ENCODE data around the gene HDAC4. TPM values are rescaled to one million over a fixed set of nuclear protein-coding genes. Genes with fewer than 3 reads are reported as not detected.
A peak's percentile ranks its signal among the peaks of the same experiment; 100 is the strongest.

Gene HDAC4
- total RNA-seq, 4 donors from 2014 or later, result 51.4 to 107 (median 70.8) TPM

GRCh38 chr2:239399433-239399920 lies 1.3 kb downstream of the HDAC4 start:
- H3K27ac ChIP-seq, result peak overlapping the region; percentile 78
- H3K27me3 ChIP-seq, result no peaks in the 10 kb centered on the region
- no peaks in the 10 kb centered on the region for H3K36me3 ChIP-seq
- peak overlapping the region; percentile 70 for H3K4me3 ChIP-seq
- WGBS, result 3% methylated on average over 8 of the region's 8 CpGs
- DNase-seq (ENCODE audit: low spot score in 2 of 2), result no peak
- TF ChIP-seq POLR2AphosphoS5 (IDR thresholded peaks at IDR 0.05) (no peak), CTCF (IDR thresholded peaks at IDR 0.05) (no peak), EP300 (IDR thresholded peaks at IDR 0.05) (no peak), POLR2A (IDR thresholded peaks at IDR 0.05) (no peak)
- no peaks in the 10 kb centered on the region for H3K9me3 ChIP-seq
- peaks cover 29% of the 10 kb centered on the region for H3K4me1 ChIP-seq

- peak in 1 of 2 donors; percentile 75 for DNase-seq (ENCODE audit: low spot score in 2 of 2)
- Histone ChIP-seq H3K36me3 (no peaks in the 10 kb centered on the region), H3K9me3 (no peaks in the 10 kb centered on the region), H3K4me1 (peaks cover 39% of the 10 kb centered on the region), H3K4me3 (peak overlapping the region; percentile 70), H3K27ac (no peak overlapping the region), H3K27me3 (no peaks in the 10 kb centered on the region)
- TF ChIP-seq POLR2AphosphoS5 (IDR thresholded peaks at IDR 0.05) (no peak), CTCF (IDR thresholded peaks at IDR 0.05) (no peak), EP300 (IDR thresholded peaks at IDR 0.05) (no peak)
- WGBS, result 75% methylated on average over 10 of the region's 10 CpGs
These were observed 2.3 kb downstream of the HDAC4 start for GRCh38 chr2:239398521-239398921.

GRCh38 chr2:239397931-239398471 lies 2.8 kb downstream of the HDAC4 start:
- H3K36me3 ChIP-seq, result no peaks in the 10 kb centered on the region
- no peaks in the 10 kb centered on the region for H3K9me3 ChIP-seq
- H3K27me3 ChIP-seq, result no peaks in the 10 kb centered on the region
- DNase-seq (ENCODE audit: low spot score in 2 of 2), result no peak
- no peak overlapping the region for H3K4me3 ChIP-seq
- TF ChIP-seq POLR2AphosphoS5 (IDR thresholded peaks at IDR 0.05) (no peak), POLR2A (IDR thresholded peaks at IDR 0.05) (no peak), CTCF (IDR thresholded peaks at IDR 0.05) (no peak), EP300 (IDR thresholded peaks at IDR 0.05) (no peak)
- peaks cover 44% of the 10 kb centered on the region for H3K4me1 ChIP-seq
- H3K27ac ChIP-seq, result no peak overlapping the region
- 90% methylated on average over 16 of the region's 16 CpGs for WGBS

GRCh38 chr2:239396881-239397681 lies 3.7 kb downstream of the HDAC4 start:
- WGBS, result 71% methylated on average over 19 of the region's 19 CpGs
- Histone ChIP-seq H3K4me3 (no peak overlapping the region), H3K36me3 (no peaks in the 10 kb centered on the region), H3K27ac (no peak overlapping the region), H3K27me3 (no peaks in the 10 kb centered on the region), H3K9me3 (no peaks in the 10 kb centered on the region), H3K4me1 (peaks cover 41% of the 10 kb centered on the region)
- no peak for DNase-seq (ENCODE audit: low spot score in 2 of 2)
- TF ChIP-seq POLR2AphosphoS5 (IDR thresholded peaks at IDR 0.05) (no peak), EP300 (IDR thresholded peaks at IDR 0.05) (no peak), CTCF (IDR thresholded peaks at IDR 0.05) (no peak), POLR2A (IDR thresholded peaks at IDR 0.05) (no peak)

GRCh38 chr2:239395524-239395923 lies 5.3 kb downstream of the HDAC4 start:
- WGBS, result 66% methylated on average over 6 of the region's 6 CpGs
- DNase-seq (ENCODE audit: low spot score in 2 of 2), result no peak
- H3K9me3 ChIP-seq, result no peaks in the 10 kb centered on the region
- no peak overlapping the region for H3K4me3 ChIP-seq
- peaks cover 40% of the 10 kb centered on the region for H3K4me1 ChIP-seq
- H3K27ac ChIP-seq, result no peak overlapping the region
- no peaks in the 10 kb centered on the region for H3K36me3 ChIP-seq
- H3K27me3 ChIP-seq, result no peaks in the 10 kb centered on the region
- TF ChIP-seq CTCF (IDR thresholded peaks at IDR 0.05) (no peak), POLR2A (IDR thresholded peaks at IDR 0.05) (no peak), POLR2AphosphoS5 (IDR thresholded peaks at IDR 0.05) (no peak), EP300 (IDR thresholded peaks at IDR 0.05) (no peak)
